HG03196 (cell line): ENCODE data around the gene BCL2L12.

ENCODE experiments used
- ATAC-seq: cut with Tn5 transposase; IDR thresholded peaks from one replicate; pipeline ENCODE4 v1.9.1; 2021; ENCODE audit not compliant: unreplicated experiment

Gene BCL2L12

DNA sequence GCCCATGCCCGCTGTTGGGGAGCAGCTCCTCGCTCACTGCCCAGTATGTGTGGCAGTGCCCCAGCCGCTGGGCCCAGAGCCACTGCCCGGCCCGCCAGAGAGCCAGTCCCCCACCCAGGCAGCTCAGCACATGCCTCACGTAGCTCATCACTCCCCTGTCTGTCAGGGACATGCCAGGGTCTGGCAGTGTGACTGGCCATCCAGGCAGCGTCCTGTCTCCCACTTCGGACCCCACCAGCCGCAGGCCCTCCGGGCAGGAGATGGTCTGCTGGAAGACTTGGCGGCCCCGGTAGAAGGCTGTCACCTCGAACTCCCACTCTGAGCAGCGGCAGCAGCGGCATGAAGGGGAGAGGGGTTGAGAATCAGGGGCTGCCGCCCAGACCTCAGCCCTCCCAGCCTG, 3.7 kb upstream of the BCL2L12 start:
- ATAC-seq = no peak

DNA sequence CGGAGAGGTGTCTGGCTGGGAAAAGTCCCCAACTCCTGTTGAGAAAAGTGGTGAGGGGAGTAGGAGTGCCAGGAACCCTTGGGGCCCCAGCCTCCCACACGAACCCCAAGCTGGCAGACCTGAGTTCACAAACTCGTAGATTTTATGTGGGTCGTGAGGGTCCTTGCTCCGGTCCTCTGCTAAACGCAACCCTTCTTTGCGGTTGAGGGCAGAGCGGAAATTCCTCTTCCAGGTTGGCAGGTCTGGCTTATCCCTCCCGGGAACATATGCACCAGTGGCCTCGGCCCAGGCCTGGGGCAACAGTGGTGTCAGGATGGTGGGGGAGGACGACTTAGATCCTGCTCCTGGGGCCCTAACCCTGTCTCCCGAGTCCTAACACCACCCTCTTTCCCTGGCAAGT, 2.5 kb upstream of the BCL2L12 start:
- ATAC-seq = no peak

- ATAC-seq = peak; percentile 31
Observed at GRCh38 chr19:49664171-49665035, 1.3 kb upstream of the BCL2L12 start.

GRCh38 chr19:49665036-49665350, 740 bp upstream of the BCL2L12 start:
- no peak for ATAC-seq

DNA sequence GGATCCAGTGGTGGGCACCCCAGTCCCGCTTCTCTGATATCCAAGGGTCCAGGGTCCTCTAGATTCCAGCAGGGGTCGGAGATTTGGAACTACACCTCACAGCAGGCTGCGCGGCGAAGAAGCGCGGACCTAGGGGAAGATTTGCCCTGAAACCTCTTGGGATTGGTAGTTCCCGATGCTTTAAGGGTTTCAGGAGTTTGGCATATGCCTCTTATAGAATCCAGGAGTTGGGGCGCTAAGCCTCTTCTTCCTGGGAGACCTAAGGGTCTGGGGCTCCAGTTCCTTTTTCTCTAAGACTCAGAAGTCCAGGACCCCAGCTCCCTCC, 349 bp downstream of the BCL2L12 start:
- peak; percentile 3 for ATAC-seq

DNA sequence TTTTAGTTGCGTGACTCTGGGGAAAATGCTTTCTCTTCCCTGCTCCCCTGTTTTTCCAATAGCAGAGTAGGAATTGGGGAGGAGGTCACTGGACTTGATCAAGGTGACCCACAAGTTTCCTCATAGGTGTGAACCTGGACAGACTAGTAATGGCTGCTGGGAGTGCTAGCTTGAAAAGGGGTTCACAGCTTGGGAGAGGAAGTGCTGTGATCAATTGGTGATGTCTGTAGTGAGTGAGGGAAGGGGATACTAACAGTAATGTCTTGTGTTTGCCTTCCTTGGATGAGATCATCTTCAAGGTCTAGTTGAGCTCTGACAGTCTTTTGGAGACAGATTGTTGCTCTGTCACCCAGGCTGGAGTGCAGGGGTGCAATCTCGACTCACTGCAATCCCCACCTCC, 1.7 kb downstream of the BCL2L12 start:
- ATAC-seq = no peak

- ATAC-seq = no peak
Observed at GRCh38 chr19:49669516-49669915, 3.8 kb downstream of the BCL2L12 start.

DNA sequence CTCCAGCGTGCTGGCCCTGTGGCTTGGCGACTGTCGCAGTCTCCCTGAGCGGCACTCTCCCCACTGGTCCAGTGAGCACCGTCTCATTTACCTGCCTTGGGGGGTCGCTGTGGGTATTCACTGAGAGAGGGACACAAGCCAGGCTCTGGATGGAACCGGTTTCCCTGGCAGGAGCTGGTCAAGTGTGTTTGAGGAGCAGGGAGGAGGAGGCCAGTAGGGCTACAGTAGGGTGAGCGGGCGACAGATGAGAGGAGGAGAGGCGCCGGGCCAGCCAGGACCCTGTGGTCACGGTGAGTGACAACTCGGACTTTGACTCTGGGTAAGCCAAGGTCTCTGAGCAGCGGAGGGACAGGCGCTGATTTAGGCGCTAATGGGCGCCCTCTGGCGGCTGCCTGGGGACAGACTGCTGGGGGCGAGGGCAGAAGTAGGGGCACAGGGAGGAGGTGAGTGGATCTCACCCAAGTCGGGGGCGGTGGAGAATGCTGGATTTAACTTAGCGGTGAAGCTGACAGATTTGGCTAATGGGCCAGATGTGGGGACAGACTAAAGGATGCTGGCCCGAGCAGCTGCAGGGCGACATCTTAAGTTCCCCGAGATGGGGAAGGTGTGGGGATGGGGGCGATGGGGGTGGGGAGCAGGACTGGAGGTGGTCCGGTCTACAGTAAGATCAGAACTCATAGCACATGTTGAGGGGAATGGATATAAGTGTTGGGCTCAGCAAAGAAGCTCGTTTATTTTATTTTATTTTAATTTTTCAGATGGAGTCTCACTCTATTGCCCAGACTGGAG, 6.6 kb downstream of the BCL2L12 start:
- no peak for ATAC-seq

- ATAC-seq = peak; percentile 32
Observed at GRCh38 chr19:49676136-49676783, 10.5 kb downstream of the BCL2L12 start.

- peak; percentile 64 for ATAC-seq
Observed at GRCh38 chr19:49676784-49677230, 11.1 kb downstream of the BCL2L12 start.

- ATAC-seq = no peak
Observed at GRCh38 chr19:49677231-49677900, 11.6 kb downstream of the BCL2L12 start, which contains the start of gene PRMT1. TSS of gene PRMT1 (plus strand) at chr19:49677271. CDS start at chr19:49677281, 10 bp downstream.

DNA sequence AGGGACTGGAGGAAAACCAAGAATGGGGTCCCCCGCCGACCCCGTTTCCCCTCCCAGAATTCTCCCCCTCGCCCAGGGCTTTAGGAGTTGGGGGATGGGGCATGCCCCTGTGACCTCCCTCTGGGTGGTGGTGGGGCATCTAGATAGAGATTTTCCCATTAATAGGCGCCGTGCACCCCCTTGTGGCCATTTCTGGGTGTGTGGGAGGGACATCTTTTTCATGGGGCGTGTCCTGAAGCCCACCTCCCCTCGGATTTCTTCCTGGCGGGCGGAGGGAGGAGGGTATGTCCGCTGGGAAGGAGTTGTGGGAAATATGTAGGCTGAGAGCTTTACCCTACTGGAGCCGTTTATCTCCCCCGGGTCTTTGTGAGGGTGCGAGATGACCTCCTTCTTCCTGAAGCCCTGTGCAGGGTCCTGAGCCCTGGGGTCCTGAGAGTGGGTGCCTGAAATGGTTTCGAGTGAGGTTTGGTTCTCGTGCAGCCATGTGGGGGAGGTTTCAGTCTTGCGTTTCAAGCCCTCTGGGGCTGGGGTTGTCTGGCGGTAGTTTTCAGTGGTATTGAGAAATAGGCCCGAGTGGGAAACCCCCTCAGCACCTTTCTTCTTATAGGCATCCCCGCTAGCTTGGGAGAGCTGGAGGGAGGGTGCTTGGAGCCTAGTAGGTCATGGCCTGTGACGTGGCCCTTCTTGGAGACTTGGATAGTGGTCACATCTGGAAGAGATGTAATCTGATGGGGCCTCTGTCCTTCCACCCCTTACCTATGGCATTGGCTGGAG, 12.4 kb downstream of the BCL2L12 start:
- no peak for ATAC-seq

GRCh38 chr19:49678985-49679770, 13.4 kb downstream of the BCL2L12 start:
- ATAC-seq = no peak

DNA sequence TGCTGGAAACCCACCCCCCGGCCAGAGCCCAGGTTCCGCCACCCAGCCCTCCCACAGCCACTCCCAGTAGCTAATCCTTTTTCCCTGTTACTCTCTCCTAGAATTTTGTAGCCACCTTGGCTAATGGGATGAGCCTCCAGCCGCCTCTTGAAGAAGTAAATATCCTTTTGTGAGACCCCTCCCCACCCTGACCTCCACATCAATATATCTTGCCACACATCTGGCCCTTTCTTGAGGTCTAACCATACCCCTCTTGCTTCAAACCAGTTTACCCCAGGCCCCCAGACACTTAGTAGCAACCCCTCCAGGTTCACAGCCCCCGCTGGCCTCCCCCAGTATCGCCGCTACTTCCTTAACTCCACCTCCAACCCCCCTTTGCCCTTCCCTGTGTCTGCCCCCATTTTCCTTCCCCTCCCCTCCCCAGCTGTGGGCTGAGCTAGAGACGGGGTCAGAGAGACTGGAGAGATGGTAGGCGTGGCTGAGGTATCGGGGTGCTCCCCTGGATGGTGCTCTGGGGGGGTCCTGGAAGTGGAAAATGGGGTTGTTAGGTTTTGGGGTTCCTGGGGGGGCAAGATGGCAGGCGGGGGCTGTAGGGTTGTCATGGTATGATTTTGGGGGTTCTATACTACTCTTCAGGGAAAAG, 14.2 kb downstream of the BCL2L12 start:
- no peak for ATAC-seq

DNA sequence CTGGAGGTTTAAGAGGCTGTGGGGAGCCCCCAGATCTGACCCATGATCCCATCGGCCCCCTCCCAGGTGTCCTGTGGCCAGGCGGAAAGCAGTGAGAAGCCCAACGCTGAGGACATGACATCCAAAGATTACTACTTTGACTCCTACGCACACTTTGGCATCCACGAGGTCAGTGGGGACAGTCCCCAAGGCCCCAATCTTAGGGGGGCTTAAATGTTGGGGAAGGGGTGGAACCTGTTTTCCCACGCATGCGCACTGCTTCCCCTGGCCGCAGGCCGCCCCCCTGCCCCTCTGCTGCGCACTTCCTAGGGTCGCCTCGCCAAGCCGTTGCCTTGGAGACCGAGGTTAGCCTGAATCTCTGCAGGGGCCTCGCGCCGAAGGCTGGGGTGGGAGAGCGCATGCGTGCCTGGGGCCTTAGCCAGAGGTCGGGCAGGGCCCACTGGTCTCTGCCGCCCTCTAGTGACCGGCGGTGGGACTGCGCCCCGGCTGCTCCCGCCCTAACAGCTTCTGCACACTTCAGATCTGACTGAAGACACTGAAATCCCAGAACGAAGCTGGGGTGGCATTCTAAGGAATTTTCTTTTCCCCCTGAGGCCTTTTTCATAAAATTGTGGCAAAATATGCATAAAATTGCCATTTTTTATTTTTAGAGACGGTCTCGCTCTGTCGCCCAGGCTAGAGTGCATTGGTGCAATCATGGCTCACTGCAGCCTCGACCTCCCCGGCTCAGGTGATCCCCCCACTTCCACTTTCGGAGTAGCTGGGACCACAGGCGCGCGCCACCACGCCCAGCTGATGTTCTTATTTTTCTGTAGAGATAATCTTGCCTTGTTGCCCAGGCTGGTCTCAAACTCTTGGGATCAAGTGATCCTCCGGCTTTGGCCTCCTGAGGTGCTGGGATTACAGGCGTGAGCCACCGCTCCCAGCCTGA, 15.0 kb downstream of the BCL2L12 start:
- no peak for ATAC-seq

DNA sequence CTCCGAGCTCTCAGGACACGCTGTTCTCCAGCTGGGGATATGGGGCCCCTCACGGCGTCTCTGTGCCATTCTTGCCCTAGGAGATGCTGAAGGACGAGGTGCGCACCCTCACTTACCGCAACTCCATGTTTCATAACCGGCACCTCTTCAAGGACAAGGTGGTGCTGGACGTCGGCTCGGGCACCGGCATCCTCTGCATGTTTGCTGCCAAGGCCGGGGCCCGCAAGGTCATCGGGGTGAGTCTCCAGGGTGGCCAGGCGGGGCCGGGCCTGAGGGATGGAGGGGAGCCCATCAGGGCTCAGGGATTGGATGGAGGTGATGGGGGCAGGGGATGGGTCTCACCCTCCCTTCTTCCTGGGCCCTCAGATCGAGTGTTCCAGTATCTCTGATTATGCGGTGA, 16.1 kb downstream of the BCL2L12 start:
- ATAC-seq = no peak

DNA sequence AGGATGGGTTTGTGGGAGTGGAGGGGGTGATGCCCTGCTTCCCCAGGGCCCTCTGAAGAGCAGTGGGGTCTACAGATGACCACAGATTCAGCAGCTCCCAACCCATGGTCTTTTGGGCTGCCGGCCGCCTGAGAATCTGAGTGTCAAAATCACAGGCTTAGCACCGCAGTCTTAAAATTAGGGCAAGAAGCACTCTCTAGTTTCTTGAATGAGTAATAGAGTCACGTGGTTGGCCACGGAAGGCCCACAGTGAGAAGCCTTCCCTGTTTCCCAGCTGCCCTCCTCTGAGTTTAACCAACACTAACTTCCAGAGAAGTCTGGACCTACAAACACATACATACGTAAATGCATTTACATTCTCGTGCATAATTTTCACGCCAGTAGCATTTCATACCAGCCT, 16.5 kb downstream of the BCL2L12 start:
- no peak for ATAC-seq

DNA sequence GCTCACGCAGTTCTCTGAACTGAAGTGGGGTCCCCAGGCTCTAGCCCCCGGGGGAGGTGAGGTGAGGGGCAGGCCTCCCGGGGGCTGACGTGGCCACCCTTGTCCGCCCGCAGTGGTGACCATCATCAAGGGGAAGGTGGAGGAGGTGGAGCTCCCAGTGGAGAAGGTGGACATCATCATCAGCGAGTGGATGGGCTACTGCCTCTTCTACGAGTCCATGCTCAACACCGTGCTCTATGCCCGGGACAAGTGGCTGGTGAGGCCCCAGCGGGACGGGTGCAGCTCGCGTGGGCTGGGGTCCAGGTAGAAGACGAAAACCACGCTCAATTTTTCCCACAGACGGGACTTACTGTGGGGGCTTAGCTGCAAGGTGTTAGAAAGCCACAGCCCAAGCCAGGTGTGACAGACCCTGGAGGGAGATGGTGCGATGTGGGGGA, 18.1 kb downstream of the BCL2L12 start:
- ATAC-seq = no peak
